ENCODE data around the gene SCN2B. TPM values are rescaled to one million over a fixed set of nuclear protein-coding genes. Genes with fewer than 3 reads are reported as not detected.

The SCN2B gene
- total RNA-seq, 2 experiments from 2014 or later = not detected

- H3K27me3 Mint-ChIP-seq = peaks cover 18% of the 10 kb centered on the region
- no peak for DNase-seq
- H3K4me3 Mint-ChIP-seq = no peak overlapping the region
- ChIA-PET CTCF (interaction anchor here (0.9 to 1.8 kb wide), 2 partner anchors 9 to 46 kb away, joined by 3 to 9 read pairs; no protein-coding TSS in a partner anchor), POLR2A (no interaction called here)
- no peak overlapping the region for H3K27ac Mint-ChIP-seq
- H3K36me3 Mint-ChIP-seq (ENCODE audit: low read depth) = no peaks in the 10 kb centered on the region
- H3K9me3 Mint-ChIP-seq = no peaks in the 10 kb centered on the region
- no peaks in the 10 kb centered on the region for H3K4me1 Mint-ChIP-seq
Measured at GRCh38 chr11:118135051-118135795, 41.2 kb downstream of the SCN2B start.

- Mint-ChIP-seq H3K27me3 (peaks cover 17% of the 10 kb centered on the region), H3K4me1 (no peaks in the 10 kb centered on the region), H3K4me3 (no peak overlapping the region), H3K36me3 (ENCODE audit: low read depth) (no peaks in the 10 kb centered on the region), H3K9me3 (no peaks in the 10 kb centered on the region), H3K27ac (no peak overlapping the region)
- ChIA-PET POLR2A (no interaction called here), CTCF (interaction anchor here (0.9 to 1.8 kb wide), 3 partner anchors 10 to 25 kb away, joined by 3 to 9 read pairs (median 4); no protein-coding TSS in a partner anchor)
- no peak for DNase-seq
Measured at GRCh38 chr11:118133816-118134215, 42.6 kb downstream of the SCN2B start.

- no peak for DNase-seq
- CTCF ChIA-PET = interaction anchor here (1.4 to 3.0 kb wide), 2 partner anchors 11 to 39 kb away, joined by 4 to 13 read pairs; no protein-coding TSS in a partner anchor
- Mint-ChIP-seq H3K36me3 (ENCODE audit: low read depth) (no peaks in the 10 kb centered on the region), H3K4me3 (no peak overlapping the region), H3K9me3 (no peaks in the 10 kb centered on the region), H3K27me3 (peaks cover 10% of the 10 kb centered on the region), H3K4me1 (no peaks in the 10 kb centered on the region), H3K27ac (no peak overlapping the region)
- POLR2A ChIA-PET = no interaction called here
Measured at GRCh38 chr11:118132385-118133151, 43.9 kb downstream of the SCN2B start.

GRCh38 chr11:118129471-118130172, 46.8 kb downstream of the SCN2B start:
- H3K4me3 Mint-ChIP-seq = no peak overlapping the region
- CTCF ChIA-PET = interaction anchor here (1.0 to 1.9 kb wide), 2 partner anchors 10 to 42 kb away, joined by 3 to 10 read pairs; no protein-coding TSS in a partner anchor

GRCh38 chr11:118128721-118129470, 47.5 kb downstream of the SCN2B start:
- Mint-ChIP-seq H3K4me1 (no peaks in the 10 kb centered on the region), H3K4me3 (no peak overlapping the region), H3K9me3 (no peaks in the 10 kb centered on the region), H3K36me3 (ENCODE audit: low read depth) (no peaks in the 10 kb centered on the region), H3K27me3 (peaks cover 9% of the 10 kb centered on the region), H3K27ac (no peak overlapping the region)
- ChIA-PET CTCF (interaction anchor here (0.6 to 1.9 kb wide), 3 partner anchors 10 to 263 kb away, joined by 3 to 10 read pairs (median 4); no protein-coding TSS in a partner anchor), POLR2A (no interaction called here)
- no peak for DNase-seq

More at GRCh38 chr11:118129471-118130172, 46.8 kb downstream of the SCN2B start:
- no peaks in the 10 kb centered on the region for H3K36me3 Mint-ChIP-seq (ENCODE audit: low read depth)
- no peaks in the 10 kb centered on the region for H3K9me3 Mint-ChIP-seq
- no peaks in the 10 kb centered on the region for H3K4me1 Mint-ChIP-seq
- H3K27me3 Mint-ChIP-seq = peaks cover 9% of the 10 kb centered on the region
- no peak for DNase-seq
- no peak overlapping the region for H3K27ac Mint-ChIP-seq
- POLR2A ChIA-PET = no interaction called here

GRCh38 chr11:118128310-118128709, 48.1 kb downstream of the SCN2B start:
- no peak for DNase-seq
- H3K27me3 Mint-ChIP-seq = peaks cover 9% of the 10 kb centered on the region
- no peak overlapping the region for H3K27ac Mint-ChIP-seq
- CTCF ChIA-PET = interaction anchor here (0.6 kb wide), 1 partner anchor 262 kb away, joined by 4 read pairs; no protein-coding TSS in a partner anchor
- H3K4me3 Mint-ChIP-seq = no peak overlapping the region
- POLR2A ChIA-PET = no interaction called here
- no peaks in the 10 kb centered on the region for H3K9me3 Mint-ChIP-seq
- H3K4me1 Mint-ChIP-seq = no peaks in the 10 kb centered on the region
- no peaks in the 10 kb centered on the region for H3K36me3 Mint-ChIP-seq (ENCODE audit: low read depth)

GRCh38 chr11:118126082-118126838, 50.2 kb downstream of the SCN2B start:
- CTCF ChIA-PET = interaction anchor here (0.6 to 1.3 kb wide), 2 partner anchors 11 to 469 kb away, joined by 3 read pairs; no protein-coding TSS in a partner anchor
- H3K4me1 Mint-ChIP-seq = no peaks in the 10 kb centered on the region
- H3K36me3 Mint-ChIP-seq (ENCODE audit: low read depth) = no peaks in the 10 kb centered on the region
- no peaks in the 10 kb centered on the region for H3K9me3 Mint-ChIP-seq
- POLR2A ChIA-PET = no interaction called here
- no peak overlapping the region for H3K4me3 Mint-ChIP-seq
- H3K27me3 Mint-ChIP-seq = peaks cover 13% of the 10 kb centered on the region
- no peak overlapping the region for H3K27ac Mint-ChIP-seq
- no peak for DNase-seq

- POLR2A ChIA-PET = no interaction called here
- Mint-ChIP-seq H3K27ac (no peak overlapping the region), H3K4me3 (no peak overlapping the region), H3K27me3 (peaks cover 21% of the 10 kb centered on the region), H3K4me1 (no peaks in the 10 kb centered on the region), H3K36me3 (ENCODE audit: low read depth) (no peaks in the 10 kb centered on the region), H3K9me3 (peaks cover 5% of the 10 kb centered on the region)
- CTCF ChIA-PET = interaction anchor here (0.5 to 0.9 kb wide), 2 partner anchors 11 to 328 kb away, joined by 3 to 4 read pairs; no protein-coding TSS in a partner anchor
- no peak for DNase-seq
Measured at GRCh38 chr11:118124929-118125535, 51.4 kb downstream of the SCN2B start.

- no peak for DNase-seq
- peaks cover 2% of the 10 kb centered on the region for H3K4me1 Mint-ChIP-seq
- H3K27ac Mint-ChIP-seq = no peak overlapping the region
- CTCF ChIA-PET = no interaction called here
- POLR2A ChIA-PET = no interaction called here
- no peaks in the 10 kb centered on the region for H3K36me3 Mint-ChIP-seq (ENCODE audit: low read depth)
- H3K27me3 Mint-ChIP-seq = peaks cover 21% of the 10 kb centered on the region
- H3K4me3 Mint-ChIP-seq = no peak overlapping the region
- peaks cover 5% of the 10 kb centered on the region for H3K9me3 Mint-ChIP-seq
Measured at GRCh38 chr11:118120793-118121192, 55.6 kb downstream of the SCN2B start.

- ChIA-PET CTCF (interaction anchor here (1.1 kb wide), 1 partner anchor 35 kb away, joined by 3 read pairs; no protein-coding TSS in a partner anchor), POLR2A (no interaction called here)
- H3K4me1 Mint-ChIP-seq = peaks cover 13% of the 10 kb centered on the region
- H3K4me3 Mint-ChIP-seq = no peak overlapping the region
- peaks cover 5% of the 10 kb centered on the region for H3K9me3 Mint-ChIP-seq
- DNase-seq = no peak
- H3K27me3 Mint-ChIP-seq = peaks cover 22% of the 10 kb centered on the region
- H3K36me3 Mint-ChIP-seq (ENCODE audit: low read depth) = no peaks in the 10 kb centered on the region
- H3K27ac Mint-ChIP-seq = no peak overlapping the region
Measured at GRCh38 chr11:118117790-118118601, 58.4 kb downstream of the SCN2B start.

GRCh38 chr11:118115048-118115447, 61.4 kb downstream of the SCN2B start:
- H3K4me3 Mint-ChIP-seq = no peak overlapping the region
- H3K27ac Mint-ChIP-seq = no peak overlapping the region
- POLR2A ChIA-PET = no interaction called here
- no peaks in the 10 kb centered on the region for H3K36me3 Mint-ChIP-seq (ENCODE audit: low read depth)
- CTCF ChIA-PET = interaction anchor here (1.6 kb wide), 1 partner anchor 12 kb away, joined by 3 read pairs; no protein-coding TSS in a partner anchor
- peaks cover 10% of the 10 kb centered on the region for H3K27me3 Mint-ChIP-seq
- peaks cover 13% of the 10 kb centered on the region for H3K4me1 Mint-ChIP-seq
- no peaks in the 10 kb centered on the region for H3K9me3 Mint-ChIP-seq
- no peak for DNase-seq
